ENCODE data around the gene ABHD5. TPM values are rescaled to one million over a fixed set of nuclear protein-coding genes. Genes with fewer than 3 reads are reported as not detected.
A peak's percentile ranks its signal among the peaks of the same experiment; 100 is the strongest.

ABHD5 gene
- total and polyA plus RNA-seq, 2 of the 13 experiments (the other 11 are each of a cell fraction or from before 2014, with no cell fraction given) = 4.5 to 13.3 TPM

DNA sequence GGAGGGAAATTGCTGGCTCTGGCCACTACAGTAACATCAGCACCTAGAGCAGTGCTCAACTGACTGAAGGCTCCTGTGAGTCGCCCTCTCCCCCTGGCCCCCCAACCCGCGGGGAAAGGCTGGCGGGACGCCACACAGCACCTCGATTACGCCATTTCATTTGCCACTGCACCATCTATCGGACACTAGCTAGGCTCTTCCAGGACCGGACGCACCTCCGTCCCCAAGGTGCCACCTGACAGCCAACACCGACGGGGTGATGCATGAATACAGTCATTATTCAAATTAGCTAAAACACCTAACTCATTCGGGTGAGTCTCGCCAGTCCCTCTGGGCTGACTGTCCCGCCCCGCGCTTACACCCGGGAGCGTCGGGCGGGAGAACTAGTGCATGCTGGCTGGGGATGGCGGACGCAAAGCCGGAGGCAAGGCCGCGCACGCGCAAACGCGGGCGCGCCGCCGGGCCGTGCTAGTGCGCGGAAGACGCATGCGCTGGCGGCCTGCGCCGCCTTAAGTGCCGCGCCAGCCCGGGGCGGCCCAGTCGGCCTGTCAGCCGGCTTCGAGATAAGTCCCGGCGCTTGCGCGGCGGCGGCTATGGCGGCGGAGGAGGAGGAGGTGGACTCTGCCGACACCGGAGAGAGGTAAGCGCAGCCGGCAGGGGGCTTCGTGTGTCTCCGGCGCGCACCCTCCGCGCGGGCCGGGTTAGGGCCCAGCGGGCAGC, at the start of gene ABHD5 (continued):
- TF ChIP-seq ZNF558 (CRISPR knock-in tag; IDR thresholded peaks at IDR 0.05; ENCODE audit: borderline replicate concordance) = peak; percentile 91; the same call in 1 of the 2 replicates
- no peak; the same call in 1 of the 2 replicates for TF ChIP-seq ZNF782 (CRISPR knock-in tag; IDR thresholded peaks at IDR 0.05; ENCODE audit: borderline replicate concordance)
- TF ChIP-seq SNAI1 (CRISPR knock-in tag; IDR thresholded peaks at IDR 0.05; ENCODE audit: borderline replicate concordance) = peak; percentile 93
- TF ChIP-seq ZNF337 (CRISPR knock-in tag; IDR thresholded peaks at IDR 0.05; ENCODE audit: borderline replicate concordance, low read depth) = no peak
- no peak for TF ChIP-seq ZNF33A (CRISPR knock-in tag; IDR thresholded peaks at IDR 0.05; ENCODE audit: borderline replicate concordance)
- 0 out of 2 replicates have a peak, but pooled peaks have one; percentile 50 for TF ChIP-seq NR1H2 (CRISPR knock-in tag; IDR thresholded peaks at IDR 0.05; ENCODE audit: borderline replicate concordance, low read depth)
- peak; percentile 91 for TF ChIP-seq ZNF678 (CRISPR knock-in tag; IDR thresholded peaks at IDR 0.05)
- peak; percentile 97 for TF ChIP-seq ZNF563 (CRISPR knock-in tag; IDR thresholded peaks at IDR 0.05)
- peak; percentile 81 for TF ChIP-seq RAD21 (CRISPR knock-in tag; IDR thresholded peaks at IDR 0.05)
- TF ChIP-seq MYNN (CRISPR knock-in tag; IDR thresholded peaks at IDR 0.05; ENCODE audit: low read depth) = no peak
- TF ChIP-seq, protein P1, sequence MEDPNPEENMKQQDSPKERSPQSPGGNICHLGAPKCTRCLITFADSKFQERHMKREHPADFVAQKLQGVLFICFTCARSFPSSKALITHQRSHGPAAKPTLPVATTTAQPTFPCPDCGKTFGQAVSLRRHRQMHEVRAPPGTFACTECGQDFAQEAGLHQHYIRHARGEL (CRISPR knock-in tag; IDR thresholded peaks at IDR 0.05) = 0 out of 2 replicates have a peak, but pooled peaks have one; percentile 18
- peak; percentile 83 for TF ChIP-seq PHF8 (CRISPR knock-in tag; IDR thresholded peaks at IDR 0.05)
- TF ChIP-seq SP140L (CRISPR knock-in tag; IDR thresholded peaks at IDR 0.05; ENCODE audit: borderline replicate concordance) = no peak; the same call in 1 of the 2 replicates
- TF ChIP-seq PRPF4 (IDR thresholded peaks at IDR 0.05; ENCODE audit: low read depth, low read length, poor library complexity, severe bottlenecking) = no peak
- TF ChIP-seq, protein P2, sequence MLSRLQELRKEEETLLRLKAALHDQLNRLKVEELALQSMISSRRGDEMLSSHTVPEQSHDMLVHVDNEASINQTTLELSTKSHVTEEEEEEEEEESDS (CRISPR knock-in tag; IDR thresholded peaks at IDR 0.05; ENCODE audit: borderline replicate concordance) = peak; percentile 91; the same call in 1 of the 2 replicates
- TF ChIP-seq MED1 (CRISPR knock-in tag; IDR thresholded peaks at IDR 0.05) = peak; percentile 52
- no peak for TF ChIP-seq HNF4A (CRISPR knock-in tag; IDR thresholded peaks at IDR 0.05)
- TF ChIP-seq, protein P3, sequence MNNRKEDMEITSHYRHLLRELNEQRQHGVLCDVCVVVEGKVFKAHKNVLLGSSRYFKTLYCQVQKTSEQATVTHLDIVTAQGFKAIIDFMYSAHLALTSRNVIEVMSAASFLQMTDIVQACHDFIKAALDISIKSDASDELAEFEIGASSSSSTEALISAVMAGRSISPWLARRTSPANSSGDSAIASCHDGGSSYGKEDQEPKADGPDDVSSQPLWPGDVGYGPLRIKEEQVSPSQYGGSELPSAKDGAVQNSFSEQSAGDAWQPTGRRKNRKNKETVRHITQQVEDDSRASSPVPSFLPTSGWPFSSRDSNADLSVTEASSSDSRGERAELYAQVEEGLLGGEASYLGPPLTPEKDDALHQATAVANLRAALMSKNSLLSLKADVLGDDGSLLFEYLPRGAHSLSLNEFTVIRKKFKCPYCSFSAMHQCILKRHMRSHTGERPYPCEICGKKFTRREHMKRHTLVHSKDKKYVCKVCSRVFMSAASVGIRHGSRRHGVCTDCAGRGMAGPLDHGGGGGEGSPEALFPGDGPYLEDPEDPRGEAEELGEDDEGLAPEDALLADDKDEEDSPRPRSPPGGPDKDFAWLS (CRISPR knock-in tag; IDR thresholded peaks at IDR 0.05; ENCODE audit: borderline replicate concordance) = no peak; the same call in 1 of the 2 replicates
- no peak for TF ChIP-seq ZNF879 (CRISPR knock-in tag; IDR thresholded peaks at IDR 0.05)
- TF ChIP-seq, protein P4, sequence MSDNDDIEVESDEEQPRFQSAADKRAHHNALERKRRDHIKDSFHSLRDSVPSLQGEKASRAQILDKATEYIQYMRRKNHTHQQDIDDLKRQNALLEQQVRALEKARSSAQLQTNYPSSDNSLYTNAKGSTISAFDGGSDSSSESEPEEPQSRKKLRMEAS (IDR thresholded peaks at IDR 0.05) = peak; percentile 99
- no peak for TF ChIP-seq TRIM24 (CRISPR knock-in tag; IDR thresholded peaks at IDR 0.05)
- TF ChIP-seq NFYC (CRISPR knock-in tag; IDR thresholded peaks at IDR 0.05) = 0 out of 2 replicates have a peak, but pooled peaks have one; percentile 33
- TF ChIP-seq ZFP90 (CRISPR knock-in tag; IDR thresholded peaks at IDR 0.05; ENCODE audit: borderline replicate concordance) = no peak
- TF ChIP-seq, protein P5, sequence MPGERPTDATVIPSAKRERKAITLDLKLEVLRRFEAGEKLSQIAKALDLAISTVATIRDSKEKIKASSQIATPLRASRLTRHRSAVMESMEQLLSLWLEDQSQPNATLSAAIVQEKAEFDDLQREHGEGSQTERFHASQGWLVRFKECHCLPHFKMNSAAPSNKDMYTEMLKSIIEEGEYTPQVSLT (CRISPR knock-in tag; IDR thresholded peaks at IDR 0.05; ENCODE audit: borderline replicate concordance, low read depth) = no peak; the same call in 1 of the 2 replicates
- TF ChIP-seq MXI1 (IDR thresholded peaks at IDR 0.05; ENCODE audit: borderline replicate concordance, low read depth, low read length) = peak; percentile 78; the same call in 1 of the 3 replicates
- no peak; the same call in 1 of the 2 replicates for TF ChIP-seq GATAD2A (CRISPR knock-in tag; IDR thresholded peaks at IDR 0.05)
- TF ChIP-seq CREM (IDR thresholded peaks at IDR 0.05) = no peak
- TF ChIP-seq CREM (CRISPR knock-in tag; IDR thresholded peaks at IDR 0.05) = no peak
- TF ChIP-seq MIER2 (CRISPR knock-in tag; IDR thresholded peaks at IDR 0.05) = 0 out of 2 replicates have a peak, but pooled peaks have one; percentile 40

Measured in HepG2 (cell line).